ENCODE results near the gene CD164.

The CD164 gene

DNA sequence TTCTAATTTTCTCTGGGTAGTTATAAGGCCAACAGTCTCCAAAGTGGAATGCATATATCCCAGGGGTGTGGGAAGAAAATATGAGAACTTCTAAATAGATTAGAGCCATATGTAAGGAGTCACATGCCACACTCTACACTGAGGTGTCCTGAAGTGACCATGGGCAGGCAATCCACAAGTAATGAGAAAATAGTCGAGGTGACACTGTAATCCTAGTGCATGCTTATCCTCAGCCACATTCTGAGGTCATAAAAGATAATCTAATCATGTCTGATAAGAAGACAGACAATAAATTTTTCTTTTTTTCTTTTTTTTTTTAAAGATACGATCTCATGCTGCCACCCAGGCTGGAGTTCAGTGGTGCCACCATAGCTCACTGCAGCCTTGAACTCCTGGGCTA lies 62.2 kb downstream of the CD164 start:
- H3K4me3 ChIP-seq (replicated peaks; ENCODE audit: low read depth, low read length), result no peak overlapping the region
- no peak for TF ChIP-seq CTCF (IDR thresholded peaks at IDR 0.05; ENCODE audit: low read depth, low read length, missing control alignments)
- no peak for DNase-seq (ENCODE audit: extremely low read depth, low read depth)

- no peak for DNase-seq (ENCODE audit: extremely low read depth, low read depth)
- no peak for TF ChIP-seq CTCF (IDR thresholded peaks at IDR 0.05; ENCODE audit: low read depth, low read length, missing control alignments)
- no peak overlapping the region for H3K4me3 ChIP-seq (replicated peaks; ENCODE audit: low read depth, low read length)
Measured at GRCh38 chr6:109318328-109318876, 63.9 kb downstream of the CD164 start.

- H3K4me3 ChIP-seq (replicated peaks; ENCODE audit: low read depth, low read length), result no peak overlapping the region
- no peak for TF ChIP-seq CTCF (IDR thresholded peaks at IDR 0.05; ENCODE audit: low read depth, low read length, missing control alignments)
- no peak for DNase-seq (ENCODE audit: extremely low read depth, low read depth)
Measured at GRCh38 chr6:109316909-109317308, 65.4 kb downstream of the CD164 start.
